A549 (cell line): ENCODE results near the gene SARDH.

Experiments used
- CHD2 ChIP-seq: fragments of 150-350 bp; IDR thresholded peaks from 2 replicates; pipeline ENCODE4 v1.6.1; 2014; ENCODE audit warnings: low read length; ENCODE audit not compliant: partially characterized antibody
- CHD4 ChIP-seq: fragments of 200-600 bp; sonication (generic); IDR thresholded peaks from 2 replicates; pipeline ENCODE4 v1.6.1; 2016; ENCODE audit warnings: antibody characterized with exemption, mild to moderate bottlenecking, borderline replicate concordance
- EHMT2 ChIP-seq: fragments of 200-600 bp; sonication (generic); IDR thresholded peaks from 2 replicates; pipeline ENCODE4 v1.6.1; 2016; ENCODE audit warnings: antibody characterized with exemption, low read depth, mild to moderate bottlenecking, moderate library complexity
- HDAC2 ChIP-seq: fragments of 200-600 bp; sonication (generic); IDR thresholded peaks from 2 replicates; pipeline ENCODE4 v1.6.1; 2016
- JUNB ChIP-seq: fragments of >200 bp; sonication (Bioruptor Twin); formaldehyde crosslinking; IDR thresholded peaks from 2 replicates; pipeline ENCODE4 v1.6.1; 2016
- POLR2A ChIP-seq: IDR thresholded peaks from 2 replicates; pipeline ENCODE4 v1.6.1; 2012; ENCODE audit warnings: mild to moderate bottlenecking, low read length
- RAD21 ChIP-seq, 2 experiments: fragments of >200 bp in 1 of 2; sonication (Bioruptor Twin) in 1 of 2; formaldehyde crosslinking in 1 of 2; IDR thresholded peaks in 1 of 2; conservative IDR thresholded peaks in 1 of 2; 2 replicates in 1 of 2; 3 replicates in 1 of 2; pipeline ENCODE4 v1.6.1; 2012 to 2018; ENCODE audit warnings: inconsistent platforms in 1 of 2
- RFX5 ChIP-seq: fragments of 450-650 bp; IDR thresholded peaks from 2 replicates; pipeline ENCODE4 v1.7.1; 2014; ENCODE audit warnings: antibody characterized with exemption, mild to moderate bottlenecking, moderate library complexity
- SREBF2 ChIP-seq: fragments of 450-650 bp; IDR thresholded peaks from 2 replicates; pipeline ENCODE4 v1.6.1; 2014; ENCODE audit warnings: mild to moderate bottlenecking, moderate library complexity
- ZNF302 ChIP-seq: fragments of 250-450 bp; sonication (Bioruptor Pico); IDR thresholded peaks from 2 replicates; pipeline ENCODE4 v1.9.0; 2021; ENCODE audit warnings: inconsistent platforms, mild to moderate bottlenecking, moderate library complexity
- TF ChIP-seq, protein P1 (sequence below): fragments of >200 bp; sonication (Bioruptor Twin); formaldehyde crosslinking; IDR thresholded peaks from 3 replicates; pipeline ENCODE4 v1.6.1; 2016
- TF ChIP-seq, protein P2 (sequence below): fragments of >200 bp; sonication (Bioruptor Twin); formaldehyde crosslinking; IDR thresholded peaks from 3 replicates; pipeline ENCODE4 v1.5.1; 2016
- TF ChIP-seq, protein P3 (sequence below): fragments of 200-600 bp; sonication (generic); IDR thresholded peaks from 2 replicates; pipeline ENCODE4 v1.6.1; 2016; ENCODE audit warnings: antibody characterized with exemption, mild to moderate bottlenecking, moderate library complexity

DNA sequence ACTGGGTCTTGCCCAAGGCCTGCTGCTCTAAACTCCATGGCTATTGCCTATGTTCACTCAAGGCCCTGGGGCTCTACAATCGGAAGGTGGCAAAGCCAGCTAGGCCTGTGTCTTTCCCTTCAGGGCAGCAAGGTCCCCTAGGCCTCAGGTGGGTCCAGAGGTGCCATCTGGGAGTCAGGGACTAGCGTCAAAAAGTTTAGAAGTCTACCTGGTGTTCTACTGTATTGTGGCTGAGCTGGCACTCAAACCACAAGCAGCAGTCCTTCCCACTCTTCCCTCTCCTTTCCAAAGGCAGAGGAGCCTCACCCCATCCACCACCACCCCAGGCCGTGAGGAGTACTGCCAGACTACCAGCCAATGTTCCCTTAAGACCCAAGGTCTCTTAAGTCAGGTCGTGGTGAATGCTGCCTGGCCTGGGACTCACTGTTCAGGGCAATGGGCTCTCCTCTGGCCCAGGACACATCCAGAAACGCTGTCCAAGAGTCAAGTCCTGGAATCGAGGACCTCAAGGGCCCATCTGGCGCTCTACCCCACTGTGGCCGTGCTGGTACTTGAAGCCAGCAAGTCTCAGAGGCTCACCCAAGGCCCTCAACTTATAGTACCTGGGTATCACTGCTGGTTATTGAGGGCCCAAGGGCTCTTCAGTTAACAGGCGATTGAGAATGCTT is 13.0 kb upstream of the SARDH start:
- TF ChIP-seq POLR2A (no peak), CHD4 (no peak), JUNB (no peak), RAD21 (conservative IDR thresholded peaks at IDR 0.05 in 1 of 2, IDR thresholded peaks at IDR 0.05 in 1 of 2) (no peak), CHD2 (no peak), RFX5 (no peak), HDAC2 (no peak), SREBF2 (no peak), ZNF302 (CRISPR knock-in tag) (no peak), EHMT2 (no peak)
- TF ChIP-seq, protein P1, sequence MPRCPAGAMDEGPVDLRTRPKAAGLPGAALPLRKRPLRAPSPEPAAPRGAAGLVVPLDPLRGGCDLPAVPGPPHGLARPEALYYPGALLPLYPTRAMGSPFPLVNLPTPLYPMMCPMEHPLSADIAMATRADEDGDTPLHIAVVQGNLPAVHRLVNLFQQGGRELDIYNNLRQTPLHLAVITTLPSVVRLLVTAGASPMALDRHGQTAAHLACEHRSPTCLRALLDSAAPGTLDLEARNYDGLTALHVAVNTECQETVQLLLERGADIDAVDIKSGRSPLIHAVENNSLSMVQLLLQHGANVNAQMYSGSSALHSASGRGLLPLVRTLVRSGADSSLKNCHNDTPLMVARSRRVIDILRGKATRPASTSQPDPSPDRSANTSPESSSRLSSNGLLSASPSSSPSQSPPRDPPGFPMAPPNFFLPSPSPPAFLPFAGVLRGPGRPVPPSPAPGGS = no peak
- TF ChIP-seq, protein P2, sequence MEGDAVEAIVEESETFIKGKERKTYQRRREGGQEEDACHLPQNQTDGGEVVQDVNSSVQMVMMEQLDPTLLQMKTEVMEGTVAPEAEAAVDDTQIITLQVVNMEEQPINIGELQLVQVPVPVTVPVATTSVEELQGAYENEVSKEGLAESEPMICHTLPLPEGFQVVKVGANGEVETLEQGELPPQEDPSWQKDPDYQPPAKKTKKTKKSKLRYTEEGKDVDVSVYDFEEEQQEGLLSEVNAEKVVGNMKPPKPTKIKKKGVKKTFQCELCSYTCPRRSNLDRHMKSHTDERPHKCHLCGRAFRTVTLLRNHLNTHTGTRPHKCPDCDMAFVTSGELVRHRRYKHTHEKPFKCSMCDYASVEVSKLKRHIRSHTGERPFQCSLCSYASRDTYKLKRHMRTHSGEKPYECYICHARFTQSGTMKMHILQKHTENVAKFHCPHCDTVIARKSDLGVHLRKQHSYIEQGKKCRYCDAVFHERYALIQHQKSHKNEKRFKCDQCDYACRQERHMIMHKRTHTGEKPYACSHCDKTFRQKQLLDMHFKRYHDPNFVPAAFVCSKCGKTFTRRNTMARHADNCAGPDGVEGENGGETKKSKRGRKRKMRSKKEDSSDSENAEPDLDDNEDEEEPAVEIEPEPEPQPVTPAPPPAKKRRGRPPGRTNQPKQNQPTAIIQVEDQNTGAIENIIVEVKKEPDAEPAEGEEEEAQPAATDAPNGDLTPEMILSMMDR = no peak
- TF ChIP-seq, protein P3, sequence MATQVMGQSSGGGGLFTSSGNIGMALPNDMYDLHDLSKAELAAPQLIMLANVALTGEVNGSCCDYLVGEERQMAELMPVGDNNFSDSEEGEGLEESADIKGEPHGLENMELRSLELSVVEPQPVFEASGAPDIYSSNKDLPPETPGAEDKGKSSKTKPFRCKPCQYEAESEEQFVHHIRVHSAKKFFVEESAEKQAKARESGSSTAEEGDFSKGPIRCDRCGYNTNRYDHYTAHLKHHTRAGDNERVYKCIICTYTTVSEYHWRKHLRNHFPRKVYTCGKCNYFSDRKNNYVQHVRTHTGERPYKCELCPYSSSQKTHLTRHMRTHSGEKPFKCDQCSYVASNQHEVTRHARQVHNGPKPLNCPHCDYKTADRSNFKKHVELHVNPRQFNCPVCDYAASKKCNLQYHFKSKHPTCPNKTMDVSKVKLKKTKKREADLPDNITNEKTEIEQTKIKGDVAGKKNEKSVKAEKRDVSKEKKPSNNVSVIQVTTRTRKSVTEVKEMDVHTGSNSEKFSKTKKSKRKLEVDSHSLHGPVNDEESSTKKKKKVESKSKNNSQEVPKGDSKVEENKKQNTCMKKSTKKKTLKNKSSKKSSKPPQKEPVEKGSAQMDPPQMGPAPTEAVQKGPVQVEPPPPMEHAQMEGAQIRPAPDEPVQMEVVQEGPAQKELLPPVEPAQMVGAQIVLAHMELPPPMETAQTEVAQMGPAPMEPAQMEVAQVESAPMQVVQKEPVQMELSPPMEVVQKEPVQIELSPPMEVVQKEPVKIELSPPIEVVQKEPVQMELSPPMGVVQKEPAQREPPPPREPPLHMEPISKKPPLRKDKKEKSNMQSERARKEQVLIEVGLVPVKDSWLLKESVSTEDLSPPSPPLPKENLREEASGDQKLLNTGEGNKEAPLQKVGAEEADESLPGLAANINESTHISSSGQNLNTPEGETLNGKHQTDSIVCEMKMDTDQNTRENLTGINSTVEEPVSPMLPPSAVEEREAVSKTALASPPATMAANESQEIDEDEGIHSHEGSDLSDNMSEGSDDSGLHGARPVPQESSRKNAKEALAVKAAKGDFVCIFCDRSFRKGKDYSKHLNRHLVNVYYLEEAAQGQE = no peak
